Measurements from ENCODE around the gene CDH4.
"Not testable (repeated sequence)": the region's sequence is repeated elsewhere in the genome, so short reads cannot be mapped to it uniquely, and the experiment has no call there.

The CDH4 gene

GRCh38 chr20:61419010-61419409 lies 166.9 kb downstream of the CDH4 start:
- no peak for DNase-seq (ENCODE audit: low read depth)

- DNase-seq (ENCODE audit: low read depth), result no peak
Observed at GRCh38 chr20:61419501-61419900, 167.4 kb downstream of the CDH4 start.

- no peak for DNase-seq (ENCODE audit: low read depth)
Observed at GRCh38 chr20:61420056-61420455, 168.0 kb downstream of the CDH4 start.

- no peak for DNase-seq (ENCODE audit: low read depth)
Observed at GRCh38 chr20:61420781-61421180, 168.7 kb downstream of the CDH4 start.

- DNase-seq (ENCODE audit: low read depth), result no peak
Observed at GRCh38 chr20:61422636-61423425, 170.8 kb downstream of the CDH4 start.

GRCh38 chr20:61424011-61424627 lies 172.1 kb downstream of the CDH4 start:
- no peak for DNase-seq (ENCODE audit: low read depth)

GRCh38 chr20:61424628-61425420 lies 172.8 kb downstream of the CDH4 start:
- no peak for DNase-seq (ENCODE audit: low read depth)

GRCh38 chr20:61425541-61425991 lies 173.5 kb downstream of the CDH4 start:
- not testable (repeated sequence) for DNase-seq (ENCODE audit: low read depth)

GRCh38 chr20:61426352-61426751 lies 174.3 kb downstream of the CDH4 start:
- DNase-seq (ENCODE audit: low read depth), result no peak

GRCh38 chr20:61429458-61430227 lies 177.6 kb downstream of the CDH4 start:
- no peak for DNase-seq (ENCODE audit: low read depth)

- no peak for DNase-seq (ENCODE audit: low read depth)
Observed at GRCh38 chr20:61430228-61430624, 178.2 kb downstream of the CDH4 start.

- DNase-seq (ENCODE audit: low read depth), result no peak
Observed at GRCh38 chr20:61433176-61433575, 181.1 kb downstream of the CDH4 start.

- DNase-seq (ENCODE audit: low read depth), result no peak
Observed at GRCh38 chr20:61433816-61434215, 181.8 kb downstream of the CDH4 start.

- DNase-seq (ENCODE audit: low read depth), result no peak
Observed at GRCh38 chr20:61434341-61434781, 182.3 kb downstream of the CDH4 start.

- DNase-seq (ENCODE audit: low read depth), result no peak
Observed at GRCh38 chr20:61435184-61435822, 183.2 kb downstream of the CDH4 start.

GRCh38 chr20:61435823-61436220 lies 183.8 kb downstream of the CDH4 start:
- no peak for DNase-seq (ENCODE audit: low read depth)

- DNase-seq (ENCODE audit: low read depth), result no peak
Observed at GRCh38 chr20:61436283-61436666, 184.2 kb downstream of the CDH4 start.

- no peak for DNase-seq (ENCODE audit: low read depth)
Observed at GRCh38 chr20:61436667-61437279, 184.7 kb downstream of the CDH4 start.

- DNase-seq (ENCODE audit: low read depth), result no peak
Observed at GRCh38 chr20:61437280-61438206, 185.5 kb downstream of the CDH4 start.

- DNase-seq (ENCODE audit: low read depth), result no peak
Observed at GRCh38 chr20:61438285-61438684, 186.2 kb downstream of the CDH4 start.
